HG03571 (cell line): Measurements from ENCODE around the gene WDR90.
"Not testable (repeated sequence)": the region's sequence is repeated elsewhere in the genome, so short reads cannot be mapped to it uniquely, and the experiment has no call there.

ENCODE experiments used
- ATAC-seq: cut with Tn5 transposase; IDR thresholded peaks from one replicate; pipeline ENCODE4 v1.9.1; 2021; ENCODE audit not compliant: unreplicated experiment

WDR90 gene

GRCh38 chr16:684961-685696 lies 36.0 kb downstream of the WDR90 start:
- ATAC-seq = no peak

GRCh38 chr16:685967-686366 lies 36.8 kb downstream of the WDR90 start:
- ATAC-seq = no peak

- no peak for ATAC-seq
Observed at GRCh38 chr16:686459-687260, 37.5 kb downstream of the WDR90 start.

- ATAC-seq = no peak
Observed at GRCh38 chr16:687499-687898, 38.3 kb downstream of the WDR90 start.

- ATAC-seq = no peak
Observed at GRCh38 chr16:689175-689897, 40.2 kb downstream of the WDR90 start.

- not testable (repeated sequence) for ATAC-seq
Observed at GRCh38 chr16:691242-691641, 42.1 kb downstream of the WDR90 start.

- no peak for ATAC-seq
Observed at GRCh38 chr16:692356-693108, 43.4 kb downstream of the WDR90 start.

GRCh38 chr16:693364-693763 lies 44.2 kb downstream of the WDR90 start:
- no peak for ATAC-seq

GRCh38 chr16:693766-694165 lies 44.6 kb downstream of the WDR90 start:
- ATAC-seq = no peak

GRCh38 chr16:694187-694862 lies 45.2 kb downstream of the WDR90 start:
- no peak for ATAC-seq

- ATAC-seq = no peak
Observed at GRCh38 chr16:694863-695354, 45.7 kb downstream of the WDR90 start.

GRCh38 chr16:695355-696089 lies 46.4 kb downstream of the WDR90 start:
- no peak for ATAC-seq

GRCh38 chr16:698911-699671 lies 49.9 kb downstream of the WDR90 start:
- no peak for ATAC-seq

- no peak for ATAC-seq
Observed at GRCh38 chr16:700684-701584, 51.8 kb downstream of the WDR90 start.

GRCh38 chr16:702341-702740 lies 53.2 kb downstream of the WDR90 start:
- ATAC-seq = no peak

GRCh38 chr16:703406-703805 lies 54.2 kb downstream of the WDR90 start:
- no peak for ATAC-seq

GRCh38 chr16:704047-704446 lies 54.9 kb downstream of the WDR90 start:
- no peak for ATAC-seq
